Measurements from ENCODE around the gene GPX7. TPM values are rescaled to one million over a fixed set of nuclear protein-coding genes. Genes with fewer than 3 reads are reported as not detected.
"Not testable (repeated sequence)": the region's sequence is repeated elsewhere in the genome, so short reads cannot be mapped to it uniquely, and the experiment has no call there.

Gene GPX7
- total RNA-seq, 2 donors from 2014 or later, result 12.0 to 17.6 TPM

DNA sequence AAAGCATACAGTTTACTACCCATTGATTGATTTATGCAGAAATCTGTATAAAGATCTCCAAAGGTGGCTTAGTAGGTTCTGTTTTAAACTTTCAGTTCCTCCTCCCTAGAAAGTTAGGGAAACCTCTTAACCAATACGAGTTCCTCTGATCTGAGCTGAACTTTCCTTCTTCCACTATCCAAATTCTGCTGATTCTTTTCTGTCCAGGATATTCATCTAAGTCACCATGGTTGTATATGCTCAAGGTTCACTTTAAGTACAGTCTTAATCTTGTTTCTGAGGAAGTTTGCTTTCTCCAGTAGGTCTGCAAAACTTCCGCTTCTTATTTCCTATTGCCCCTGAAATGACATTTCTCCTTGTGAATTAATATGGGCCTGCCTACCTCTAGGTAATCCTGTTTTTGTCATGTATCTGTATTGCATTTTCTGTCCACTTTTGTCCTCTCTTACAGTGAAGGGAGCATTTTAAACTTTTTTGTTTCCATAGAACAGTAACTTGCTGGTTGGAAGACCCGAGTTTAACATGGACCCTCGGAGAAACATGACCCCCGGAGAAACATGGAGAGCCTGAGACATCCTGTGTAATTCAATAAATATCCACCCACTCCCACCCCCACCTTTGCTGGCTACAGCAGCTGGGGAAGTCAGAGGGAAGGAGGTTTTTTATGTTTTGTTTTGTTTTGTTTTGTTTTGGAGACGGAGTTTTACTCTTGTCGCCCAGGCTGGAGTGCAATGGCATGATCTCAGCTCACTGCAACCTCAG, 32.5 kb upstream of the GPX7 start:
- Histone ChIP-seq H3K27me3 (no peaks in the 10 kb centered on the region), H3K4me1 (no peaks in the 10 kb centered on the region), H3K36me3 (no peaks in the 10 kb centered on the region), H3K4me3 (no peak overlapping the region), H3K9me3 (no peaks in the 10 kb centered on the region), H3K27ac (no peak overlapping the region)
- TF ChIP-seq, protein P1, sequence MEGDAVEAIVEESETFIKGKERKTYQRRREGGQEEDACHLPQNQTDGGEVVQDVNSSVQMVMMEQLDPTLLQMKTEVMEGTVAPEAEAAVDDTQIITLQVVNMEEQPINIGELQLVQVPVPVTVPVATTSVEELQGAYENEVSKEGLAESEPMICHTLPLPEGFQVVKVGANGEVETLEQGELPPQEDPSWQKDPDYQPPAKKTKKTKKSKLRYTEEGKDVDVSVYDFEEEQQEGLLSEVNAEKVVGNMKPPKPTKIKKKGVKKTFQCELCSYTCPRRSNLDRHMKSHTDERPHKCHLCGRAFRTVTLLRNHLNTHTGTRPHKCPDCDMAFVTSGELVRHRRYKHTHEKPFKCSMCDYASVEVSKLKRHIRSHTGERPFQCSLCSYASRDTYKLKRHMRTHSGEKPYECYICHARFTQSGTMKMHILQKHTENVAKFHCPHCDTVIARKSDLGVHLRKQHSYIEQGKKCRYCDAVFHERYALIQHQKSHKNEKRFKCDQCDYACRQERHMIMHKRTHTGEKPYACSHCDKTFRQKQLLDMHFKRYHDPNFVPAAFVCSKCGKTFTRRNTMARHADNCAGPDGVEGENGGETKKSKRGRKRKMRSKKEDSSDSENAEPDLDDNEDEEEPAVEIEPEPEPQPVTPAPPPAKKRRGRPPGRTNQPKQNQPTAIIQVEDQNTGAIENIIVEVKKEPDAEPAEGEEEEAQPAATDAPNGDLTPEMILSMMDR (IDR thresholded peaks at IDR 0.05), result no peak
- no peak for DNase-seq (ENCODE audit: low spot score)

DNA sequence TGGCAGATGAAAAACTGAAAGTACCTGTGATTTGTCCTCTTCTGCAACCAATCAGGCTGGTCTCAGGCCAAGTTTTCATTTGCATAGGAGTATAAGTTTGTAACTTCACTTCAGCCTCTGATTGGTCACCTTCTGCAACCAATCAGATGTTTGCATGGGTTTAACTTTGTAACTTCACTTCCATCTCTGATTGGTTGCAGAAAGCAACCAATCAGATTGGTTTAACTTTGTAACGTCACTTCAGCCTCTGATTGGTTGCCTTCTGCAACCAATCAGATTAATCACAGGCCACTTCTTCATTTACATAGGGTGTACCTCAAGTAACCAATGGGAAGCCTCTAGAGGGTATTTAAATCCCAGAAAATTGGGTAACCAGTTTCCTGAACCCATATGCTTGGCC, 30.4 kb upstream of the GPX7 start:
- no peaks in the 10 kb centered on the region for H3K27me3 ChIP-seq
- no peak overlapping the region for H3K4me3 ChIP-seq
- H3K36me3 ChIP-seq, result no peaks in the 10 kb centered on the region
- no peaks in the 10 kb centered on the region for H3K4me1 ChIP-seq
- H3K9me3 ChIP-seq, result no peaks in the 10 kb centered on the region
- TF ChIP-seq, protein P1 (IDR thresholded peaks at IDR 0.05), result no peak
- DNase-seq (ENCODE audit: low spot score), result no peak
- no peak overlapping the region for H3K27ac ChIP-seq

DNA sequence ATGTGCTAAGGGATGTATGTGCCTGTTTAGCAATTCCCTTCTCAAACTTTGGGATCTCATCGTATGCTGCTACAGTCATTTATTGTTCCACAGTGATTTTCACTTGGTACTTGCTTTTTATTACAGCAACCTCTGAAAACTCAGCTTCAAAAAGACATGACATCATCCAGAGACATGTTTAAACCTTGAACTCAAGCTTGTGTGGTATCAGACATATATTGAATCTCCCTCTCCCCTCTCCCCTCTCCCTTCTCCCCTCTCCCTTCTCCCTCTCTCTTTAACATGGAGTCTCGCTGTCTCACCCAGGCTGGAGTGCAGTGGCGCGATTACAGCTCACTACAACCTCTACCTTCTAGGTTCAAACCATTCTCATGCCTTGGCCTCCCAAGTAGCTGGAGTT, 29.8 kb upstream of the GPX7 start:
- TF ChIP-seq, protein P1 (IDR thresholded peaks at IDR 0.05), result no peak
- H3K4me1 ChIP-seq, result no peaks in the 10 kb centered on the region
- no peak overlapping the region for H3K4me3 ChIP-seq
- H3K9me3 ChIP-seq, result no peaks in the 10 kb centered on the region
- H3K27ac ChIP-seq, result no peak overlapping the region
- DNase-seq (ENCODE audit: low spot score), result no peak
- no peaks in the 10 kb centered on the region for H3K27me3 ChIP-seq
- H3K36me3 ChIP-seq, result no peaks in the 10 kb centered on the region

DNA sequence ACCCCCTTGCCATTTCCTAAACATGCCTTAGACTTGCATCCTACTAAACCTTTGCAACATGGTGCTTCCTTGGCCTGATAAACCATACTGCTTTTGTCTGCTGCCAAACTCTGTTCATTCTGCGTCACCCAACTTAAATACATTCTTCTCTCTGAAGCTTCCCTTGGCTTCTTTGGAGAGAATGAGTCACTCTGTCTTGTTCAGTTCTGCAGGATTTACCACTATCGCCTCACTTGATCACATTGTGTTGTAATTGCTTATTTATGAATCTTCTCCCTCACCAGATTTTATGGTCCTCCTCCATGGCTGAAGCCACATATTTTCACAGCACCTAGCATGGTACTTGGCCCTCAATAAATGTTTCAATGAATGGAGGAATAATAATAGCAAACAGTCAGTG, 27.6 kb upstream of the GPX7 start:
- no peaks in the 10 kb centered on the region for H3K27me3 ChIP-seq
- H3K4me1 ChIP-seq, result no peaks in the 10 kb centered on the region
- no peaks in the 10 kb centered on the region for H3K36me3 ChIP-seq
- H3K27ac ChIP-seq, result no peak overlapping the region
- no peaks in the 10 kb centered on the region for H3K9me3 ChIP-seq
- TF ChIP-seq, protein P1 (IDR thresholded peaks at IDR 0.05), result no peak
- DNase-seq (ENCODE audit: low spot score), result no peak
- no peak overlapping the region for H3K4me3 ChIP-seq

DNA sequence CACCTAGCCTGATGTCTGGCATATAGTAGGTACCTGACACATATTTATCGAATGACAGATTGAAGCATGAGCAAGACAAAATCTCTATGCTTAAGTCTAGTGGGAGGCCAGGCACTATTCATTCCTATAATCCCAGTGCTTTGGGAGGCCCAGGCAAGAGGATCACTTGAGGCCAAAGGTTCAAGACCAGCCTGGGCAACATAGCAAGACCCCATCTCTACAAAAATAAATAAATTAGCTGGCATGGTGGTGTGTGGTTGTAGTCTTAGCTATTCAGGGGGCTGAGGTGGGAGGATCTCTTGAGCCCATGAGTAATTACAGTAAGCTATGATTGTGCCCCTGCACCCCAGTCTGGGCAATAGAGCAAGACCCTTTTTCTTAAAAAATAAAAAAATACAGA, 26.1 kb upstream of the GPX7 start:
- no peaks in the 10 kb centered on the region for H3K36me3 ChIP-seq
- TF ChIP-seq, protein P1 (IDR thresholded peaks at IDR 0.05), result no peak
- no peaks in the 10 kb centered on the region for H3K4me1 ChIP-seq
- no peaks in the 10 kb centered on the region for H3K9me3 ChIP-seq
- H3K27me3 ChIP-seq, result no peaks in the 10 kb centered on the region
- no peak for DNase-seq (ENCODE audit: low spot score)
- H3K4me3 ChIP-seq, result no peak overlapping the region
- H3K27ac ChIP-seq, result no peak overlapping the region

DNA sequence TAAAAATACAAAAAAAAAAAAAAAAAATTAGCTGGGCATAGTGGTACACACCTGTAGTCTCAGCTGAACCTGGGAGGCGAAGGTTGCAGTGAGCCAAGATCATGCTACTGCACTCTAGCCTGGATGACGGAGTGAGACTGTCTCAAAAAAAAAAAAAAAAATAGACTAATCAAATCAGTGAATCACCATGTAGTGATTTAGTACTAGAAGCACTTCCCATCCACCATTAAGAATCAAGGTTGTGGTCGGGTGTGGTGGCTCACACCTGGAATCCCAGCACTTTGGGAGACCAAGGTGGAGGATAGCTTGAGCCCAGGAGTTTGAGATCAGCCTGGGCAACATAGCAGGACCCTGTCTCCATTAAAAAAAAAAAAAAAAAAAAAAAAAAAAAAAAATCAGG, 24.1 kb upstream of the GPX7 start:
- H3K27ac ChIP-seq; H3K9me3 ChIP-seq; H3K4me3 ChIP-seq; H3K4me1 ChIP-seq; H3K27me3 ChIP-seq; DNase-seq (ENCODE audit: low spot score); H3K36me3 ChIP-seq: not testable (repeated sequence)

Data from right atrium auricular region (tissue), 2 donors.